K562 (cell line): ENCODE data around the gene SPOCK2. TPM values are rescaled to one million over a fixed set of nuclear protein-coding genes. Genes with fewer than 3 reads are reported as not detected.

ENCODE experiments used
- ADNP ChIP-seq: fragments of 200-800 bp; sonication (Bioruptor generic); IDR thresholded peaks from 2 replicates; pipeline ENCODE4 v1.6.1; 2016; ENCODE audit warnings: missing genetic modification characterization, missing compliant biosample characterization
- ATF3 ChIP-seq, 2 experiments: fragments of 450-650 bp in 1 of 2; sonication (generic) in 1 of 2; formaldehyde crosslinking in 1 of 2; IDR thresholded peaks in 1 of 2; conservative IDR thresholded peaks in 1 of 2; 2 replicates each; pipeline versions ENCODE4 v1.6.1 to v1.8.1; 2016 to 2023; ENCODE audit warnings: mild to moderate bottlenecking in 2 of 2, moderate library complexity in 2 of 2, inconsistent platforms in 1 of 2, missing genetic modification reagents in 1 of 2
- CXXC5 ChIP-seq: fragments of 250-450 bp; sonication (Bioruptor Pico); IDR thresholded peaks from 2 replicates; pipeline ENCODE4 v1.8.0; 2022; ENCODE audit warnings: inconsistent platforms, mild to moderate bottlenecking, moderate library complexity
- DMBX1 ChIP-seq: fragments of 250-450 bp; sonication (Bioruptor Pico); IDR thresholded peaks from 2 replicates; pipeline ENCODE4 v1.8.0; 2022; ENCODE audit warnings: inconsistent platforms, mild to moderate bottlenecking, moderate library complexity, borderline replicate concordance
- ESRRB ChIP-seq: fragments of 250-450 bp; sonication (Bioruptor Pico); IDR thresholded peaks from 2 replicates; pipeline ENCODE4 v1.5.0; 2020; ENCODE audit warnings: mild to moderate bottlenecking, moderate library complexity, borderline replicate concordance
- FOXA3 ChIP-seq, 2 experiments: fragments of 450-650 bp in 1 of 2; sonication (generic) in 1 of 2; formaldehyde crosslinking; IDR thresholded peaks in 1 of 2; conservative IDR thresholded peaks in 1 of 2; 2 replicates each; pipeline versions ENCODE4 v1.4.0 to v1.8.0; 2020 to 2022; ENCODE audit warnings: mild to moderate bottlenecking in 2 of 2, missing genetic modification reagents in 1 of 2
- HNRNPK ChIP-seq: fragments of 200-400 bp; formaldehyde crosslinking; IDR thresholded peaks from one replicate; pipeline ENCODE4 v1.6.1; 2018; ENCODE audit warnings: mild to moderate bottlenecking, low read depth, low read length; ENCODE audit not compliant: poor library complexity, severe bottlenecking
- HNRNPUL1 ChIP-seq: fragments of 200-400 bp; formaldehyde crosslinking; IDR thresholded peaks from 2 replicates; pipeline ENCODE4 v1.6.1; 2017; ENCODE audit warnings: low read length
- MAFG ChIP-seq: fragments of 450-650 bp; conservative IDR thresholded peaks from 2 replicates; pipeline ENCODE4 v1.6.1; 2016; ENCODE audit warnings: missing genetic modification characterization, missing compliant biosample characterization
- NCOR1 ChIP-seq: fragments of 450-650 bp; IDR thresholded peaks from 2 replicates; pipeline ENCODE4 v1.6.1; 2016; ENCODE audit warnings: mild to moderate bottlenecking, moderate library complexity
- NEUROD1 ChIP-seq: fragments of 150-350 bp; IDR thresholded peaks from 2 replicates; pipeline ENCODE4 v1.6.1; 2014; ENCODE audit warnings: borderline replicate concordance, low read length, low read depth; ENCODE audit not compliant: partially characterized antibody
- POLR2G ChIP-seq: fragments of 200-400 bp; formaldehyde crosslinking; IDR thresholded peaks from 2 replicates; pipeline ENCODE4 v1.6.1; 2017; ENCODE audit warnings: low read depth, mild to moderate bottlenecking, antibody characterized with exemption, low read length, moderate library complexity
- PRDM10 ChIP-seq: fragments of 450-650 bp; IDR thresholded peaks from 2 replicates; pipeline ENCODE4 v1.6.1; 2018; ENCODE audit not compliant: partially characterized antibody
- RHOXF2B ChIP-seq: fragments of 250-450 bp; sonication (Bioruptor Pico); conservative IDR thresholded peaks from 2 replicates; pipeline ENCODE4 v1.5.1; 2021
- SMARCA4 ChIP-seq: fragments of 450-650 bp; IDR thresholded peaks from 2 replicates; pipeline ENCODE4 v1.6.1; 2016
- TCF15 ChIP-seq: fragments of 250-450 bp; sonication (Bioruptor Pico); IDR thresholded peaks from 2 replicates; pipeline ENCODE4 v1.8.0; 2022; ENCODE audit warnings: moderate library complexity, mild to moderate bottlenecking, inconsistent platforms
- YBX1 ChIP-seq: fragments of 450-650 bp; IDR thresholded peaks from 2 replicates; pipeline ENCODE4 v1.7.1; 2016; ENCODE audit warnings: mild to moderate bottlenecking
- ZNF134 ChIP-seq: fragments of 250-450 bp; sonication (Bioruptor Pico); conservative IDR thresholded peaks from 2 replicates; pipeline ENCODE4 v1.4.0; 2020
- polyA plus RNA-seq, 8 experiments: library from polyadenylated mRNA; depleted of rRNA in 4 of 8; stranded (reverse) in 5 of 8; unstranded in 3 of 8; fragments of >200 nt; fragmentation: Nextera tagmentation in 2 of 8; fragmentation: Illumina TruSeq in 1 of 8; extraction: Ambion mirVana in 2 of 8; extraction: Trizol in 1 of 8; gene quantifications; 2 replicates each; pipeline versions ENCODE4 v1.2.1 to v1.2.3, GENCODE V29; 2011 to 2014; ENCODE audit warnings: inconsistent platforms in 1 of 8, missing spikeins in 1 of 8
- total RNA-seq, 7 experiments: library from RNA; depleted of rRNA in 6 of 7; stranded (reverse); fragments of >200 nt in 6 of 7; fragmentation: Illumina TruSeq in 2 of 7; extraction: Trizol in 2 of 7; gene quantifications; 2 replicates each; pipeline versions ENCODE4 v1.2.1 to v1.2.3, GENCODE V29; 2011 to 2021; ENCODE audit warnings: low replicate concordance in 1 of 7

Gene SPOCK2
- total and polyA plus RNA-seq, 9 of the 15 experiments (the other 6 are each of a cell fraction or from before 2014, with no cell fraction given), result 0.04 to 0.86 (median 0.11) TPM; not detected in 2

- TF ChIP-seq ATF3 (IDR thresholded peaks at IDR 0.05) (peak; percentile 89), ATF3 (CRISPR knock-in tag; conservative IDR thresholded peaks at IDR 0.05) (no peak), YBX1 (no peak), TCF15 (CRISPR knock-in tag) (no peak), SMARCA4 (peak; percentile 93), ZNF134 (CRISPR knock-in tag) (no peak), POLR2G (no peak), ESRRB (CRISPR knock-in tag) (no peak), FOXA3 (CRISPR knock-in tag; conservative IDR thresholded peaks at IDR 0.05 in 1 of 2, IDR thresholded peaks at IDR 0.05 in 1 of 2) (peak; percentile 53 to 76; a peak in 3 of 4 replicates), CXXC5 (CRISPR knock-in tag) (peak; percentile 67), PRDM10 (no peak), DMBX1 (CRISPR knock-in tag) (no peak), MAFG (tag) (no peak), NCOR1 (0 out of 2 replicates have a peak, but pooled peaks have one; percentile 40), HNRNPUL1 (no peak), RHOXF2B (CRISPR knock-in tag) (no peak), HNRNPK (no peak), NEUROD1 (peak; percentile 78), ADNP (tag) (no peak)
Observed at GRCh38 chr10:72097448-72098300, 9.3 kb upstream of the SPOCK2 start (continued).
